GM12875 (cell line): ENCODE data around the gene SYS1.

Experiments
- H3K4me3 ChIP-seq: one replicate; pipeline ENCODE4 v1.5.1; 2011; ENCODE audit warnings: low read depth, low read length, control low read depth
- CTCF ChIP-seq: IDR thresholded peaks from 2 replicates; pipeline ENCODE4 v1.5.1; 2011; ENCODE audit warnings: low read depth, mild to moderate bottlenecking, control low read depth, inconsistent platforms, low read length, moderate library complexity, borderline replicate concordance; ENCODE audit not compliant: insufficient read depth

The SYS1 gene

GRCh38 chr20:45340236-45340847 lies 22.6 kb upstream of the SYS1 start:
- H3K4me3 ChIP-seq = no peak overlapping the region
- TF ChIP-seq CTCF = no peak

DNA sequence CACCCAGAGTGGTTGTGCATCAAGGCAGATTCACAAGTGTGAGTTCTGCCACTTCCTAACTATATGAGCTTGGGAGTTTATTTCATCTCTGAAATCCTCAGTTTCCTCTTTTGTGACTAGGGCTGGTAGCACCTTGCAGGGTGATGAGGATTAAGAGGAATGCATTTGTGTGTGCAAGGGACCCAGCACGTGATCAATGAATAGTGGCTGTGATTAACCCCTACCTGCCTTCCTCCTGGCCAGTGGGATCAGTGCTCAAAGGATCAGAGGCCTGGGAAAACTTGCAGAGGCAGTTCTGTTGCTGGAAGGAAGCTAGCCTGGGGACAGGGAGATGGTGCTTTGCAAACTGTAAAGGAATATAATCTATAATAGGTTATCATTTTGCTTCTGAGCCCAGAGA lies 22.0 kb upstream of the SYS1 start:
- no peak for TF ChIP-seq CTCF

GRCh38 chr20:45341579-45341938 lies 21.4 kb upstream of the SYS1 start:
- H3K4me3 ChIP-seq = no peak overlapping the region
- TF ChIP-seq CTCF = no peak

More for the DNA sequence above, 22.0 kb upstream of the SYS1 start:
- no peak overlapping the region for H3K4me3 ChIP-seq

GRCh38 chr20:45341939-45342854 lies 20.8 kb upstream of the SYS1 start:
- H3K4me3 ChIP-seq = no peak overlapping the region
- TF ChIP-seq CTCF = no peak

- no peak overlapping the region for H3K4me3 ChIP-seq
- no peak for TF ChIP-seq CTCF
Observed at GRCh38 chr20:45342855-45343531, 20.0 kb upstream of the SYS1 start.

- H3K4me3 ChIP-seq = no peak overlapping the region
- no peak for TF ChIP-seq CTCF
Observed at GRCh38 chr20:45343532-45344167, 19.3 kb upstream of the SYS1 start.
